GM12878 (cell line): ENCODE data around the gene ACSF2. TPM values are rescaled to one million over a fixed set of nuclear protein-coding genes. Genes with fewer than 3 reads are reported as not detected.

Experiments
- ATAC-seq: fragments of 200-7000 bp; cut with Tn5 transposase; 3 replicates; pipeline ENCODE4 v1.9.1; 2020; ENCODE audit warnings: mild to moderate bottlenecking, moderate library complexity
- BruUV-seq: library from RNA; stranded (reverse); fragments of 400-500 nt; replicated peaks from 2 replicates; lab custom pipeline; 2021; lab: Mats Ljungman, UMichigan
- CTCF ChIA-PET: fragments of 300-600 bp; sonication (Branson Sonifier 250); formaldehyde crosslinking; extraction: SDS; loops from one replicate; lab custom pipeline; 2021; ENCODE audit warnings: inconsistent platforms; lab: Yijun Ruan, JAX
- POLR2A ChIA-PET: fragments of 350-600 bp; formaldehyde crosslinking; extraction: SDS; loops from one replicate; lab custom pipeline; 2021; ENCODE audit warnings: inconsistent platforms; lab: Charles Lee
- RAD21 ChIA-PET: fragments of 300-600 bp; sonication (Branson Sonifier 250); formaldehyde crosslinking; loops from one replicate; lab custom pipeline; 2023; ENCODE audit warnings: antibody characterized with exemption; ENCODE audit not compliant: unreplicated experiment; lab: Charles Lee
- SMC1A ChIA-PET: fragments of 300-600 bp; sonication (Branson Sonifier 250); formaldehyde crosslinking; loops from one replicate; lab custom pipeline; 2023; ENCODE audit not compliant: unreplicated experiment, uncharacterized antibody; lab: Charles Lee
- DNase-seq: peaks from one replicate; pipeline ENCODE4 v3.0.0-alpha.2; 2011; ENCODE audit warnings: low read depth, low spot score
- FAIRE-seq: peaks from 3 replicates; lab custom pipeline; 2011; peaks lifted over from hg19 to GRCh38; lab: Jason Lieb, UNC
- H2AFZ ChIP-seq: 2 replicates; pipeline ENCODE4 v1.6.0; 2011; ENCODE audit warnings: low read depth, low read length, control low read depth; ENCODE audit not compliant: control insufficient read depth
- H3K27ac ChIP-seq: 2 replicates; pipeline ENCODE4 v1.5.1; 2011; ENCODE audit warnings: control low read depth; ENCODE audit not compliant: control insufficient read depth, insufficient read depth
- H3K27me3 ChIP-seq, 2 experiments: replicated peaks in 1 of 2; 2 replicates each; pipeline versions ENCODE4 v1.6.0 to v1.6.1; 2011; ENCODE audit warnings: low read length in 1 of 2; ENCODE audit not compliant: control insufficient read depth in 2 of 2, insufficient read depth in 2 of 2
- H3K36me3 ChIP-seq, 2 experiments: 2 replicates each; pipeline ENCODE4 v1.5.1; 2011; ENCODE audit warnings: low read length in 1 of 2; ENCODE audit not compliant: control insufficient read depth in 2 of 2, insufficient read depth in 2 of 2
- H3K4me1 ChIP-seq: 2 replicates; pipeline ENCODE4 v1.6.1; 2011; ENCODE audit warnings: mild to moderate bottlenecking, low read length, moderate library complexity, mixed read lengths; ENCODE audit not compliant: control insufficient read depth, insufficient read depth
- H3K4me2 ChIP-seq: 2 replicates; pipeline ENCODE4 v1.6.0; 2011; ENCODE audit warnings: control low read depth; ENCODE audit not compliant: control insufficient read depth, insufficient read depth
- H3K4me3 ChIP-seq: fragments of 200-600 bp; sonication (generic); 2 replicates; pipeline ENCODE4 v1.5.1; 2016
- H3K79me2 ChIP-seq: 2 replicates; pipeline ENCODE4 v1.6.0; 2011; ENCODE audit warnings: low read length; ENCODE audit not compliant: control insufficient read depth, insufficient read depth
- H3K9ac ChIP-seq: 2 replicates; pipeline ENCODE4 v1.8.0; 2011; ENCODE audit warnings: low read length, control low read depth, mixed read lengths; ENCODE audit not compliant: control insufficient read depth, insufficient read depth
- H3K9me3 ChIP-seq: replicated peaks from 3 replicates; pipeline ENCODE4 v1.5.1; 2011; ENCODE audit warnings: mild to moderate bottlenecking, low read length; ENCODE audit not compliant: control insufficient read depth, insufficient read depth
- H4K20me1 ChIP-seq: 2 replicates; pipeline ENCODE4 v1.6.0; 2011; ENCODE audit not compliant: control insufficient read depth, insufficient read depth
- CREB1 ChIP-seq: IDR thresholded peaks from 2 replicates; pipeline ENCODE4 v1.6.1; 2012; ENCODE audit warnings: low read depth, mild to moderate bottlenecking, inconsistent platforms
- EGR1 ChIP-seq, 2 experiments: IDR thresholded peaks; 1 replicate in 1 of 2; 2 replicates in 1 of 2; pipeline ENCODE4 v1.6.1; 2011 to 2012; ENCODE audit warnings: low read depth in 2 of 2, low read length in 2 of 2, borderline replicate concordance in 1 of 2, mild to moderate bottlenecking in 1 of 2, moderate library complexity in 1 of 2
- HDGF ChIP-seq: fragments of 450-650 bp; IDR thresholded peaks from 2 replicates; pipeline ENCODE4 v1.6.1; 2016; ENCODE audit warnings: antibody characterized with exemption
- KDM1A ChIP-seq: fragments of 200-600 bp; sonication (generic); IDR thresholded peaks from 2 replicates; pipeline ENCODE4 v1.6.1; 2016; ENCODE audit warnings: borderline replicate concordance
- MXI1 ChIP-seq: fragments of 150-350 bp; IDR thresholded peaks from 2 replicates; pipeline ENCODE4 v1.6.1; 2011; ENCODE audit warnings: low read depth, mild to moderate bottlenecking, inconsistent platforms, low read length, improper control_type of control experiment
- SMAD5 ChIP-seq: IDR thresholded peaks from 2 replicates; pipeline ENCODE4 v1.6.1; 2016; ENCODE audit warnings: antibody characterized with exemption, low read depth
- SUPT20H ChIP-seq: IDR thresholded peaks from 2 replicates; pipeline ENCODE4 v1.6.1; 2011; ENCODE audit warnings: low read depth, mild to moderate bottlenecking, low read length, moderate library complexity, borderline replicate concordance; ENCODE audit not compliant: control insufficient read depth
- SUZ12 ChIP-seq: fragments of 200-600 bp; sonication (generic); IDR thresholded peaks from one replicate; pipeline ENCODE4 v1.6.1; 2018; ENCODE audit warnings: antibody characterized with exemption, mild to moderate bottlenecking; ENCODE audit not compliant: unreplicated experiment
- WGBS: methylation state at CpG from one replicate; pipeline ENCODE4 v1.1.6; 2016; ENCODE audit warnings: low lambda C conversion rate; ENCODE audit not compliant: insufficient replicate concordance, insufficient coverage; ENCODE audit errors: missing lambda C conversion rate; 5-methylcytosine and 5-hydroxymethylcytosine counted together
- in situ Hi-C: fragments of 300-500 bp; cut with MboI; formaldehyde crosslinking; loops from 9 replicates; pipeline ENCODE4 v1.14.3; 2018; ENCODE audit warnings: mixed read lengths
- intact Hi-C: fragments of 100-400 bp; cut with micrococcal nuclease; formaldehyde crosslinking; loops from one replicate; pipeline ENCODE4 v1.14.2; 2022; ENCODE audit not compliant: unreplicated experiment
- polyA plus RNA-seq, 11 experiments: library from polyadenylated mRNA; depleted of rRNA in 4 of 11; unstranded in 6 of 11; stranded (reverse) in 5 of 11; fragments of >200 nt; fragmentation: Nextera tagmentation in 4 of 11; fragmentation: Illumina TruSeq in 1 of 11; extraction: Ambion mirVana in 4 of 11; extraction: Trizol in 1 of 11; gene quantifications; 1 replicate in 1 of 11; 2 replicates in 10 of 11; pipeline versions ENCODE4 v1.2.1 to v1.2.3, GENCODE V29; 2011 to 2016; ENCODE audit warnings: inconsistent platforms in 2 of 11, missing spikeins in 2 of 11, low read depth in 1 of 11
- total RNA-seq, 4 experiments: library from RNA; depleted of rRNA in 3 of 4; stranded (reverse); fragments of >200 nt in 3 of 4; fragmentation: Illumina TruSeq in 1 of 4; extraction: Trizol in 1 of 4; gene quantifications; 2 replicates each; pipeline versions ENCODE4 v1.2.1 to v1.2.3, GENCODE V29; 2013 to 2021

Gene ACSF2
- total and polyA plus RNA-seq, 10 of the 15 experiments (the other 5 are each of a cell fraction or from before 2014, with no cell fraction given), result 7.1 to 32.8 (median 16.8) TPM

- Histone ChIP-seq H3K9me3 (no peaks in the 10 kb centered on the region), H3K9ac (no peak overlapping the region), H3K79me2 (no peaks in the 10 kb centered on the region), H3K27me3 (no peaks in the 10 kb centered on the region), H3K27ac (no peak overlapping the region), H4K20me1 (no peaks in the 10 kb centered on the region), H3K4me3 (no peak overlapping the region), H3K36me3 (no peaks in the 10 kb centered on the region), H3K4me2 (no peak overlapping the region), H2AFZ (no peak overlapping the region), H3K4me1 (peaks cover 17% of the 10 kb centered on the region)
- in situ Hi-C loops, result no loop called here
- SMC1A ChIA-PET, result no interaction called here
- TF ChIP-seq SMAD5 (no peak), SUPT20H (no peak), KDM1A (no peak), EGR1 (IDR thresholded peaks at IDR 0.05; ENCODE audit: borderline replicate concordance in 1 of 2, low read depth in 2 of 2, low read length in 2 of 2) (no peak)
- BruUV-seq, result no TSS peak
- FAIRE-seq (no peak), DNase-seq (no peak), ATAC-seq (no peak)
- RAD21 ChIA-PET, result interaction anchor here (1.5 kb wide), 1 partner anchor 28 kb away, joined by 3 read pairs; no protein-coding TSS in a partner anchor
- WGBS, result 68% methylated on average over 3 of the region's 3 CpGs
- intact Hi-C loops, result no loop called here
- POLR2A ChIA-PET, result no interaction called here
- CTCF ChIA-PET, result no interaction called here
Observed at GRCh38 chr17:50514388-50514787, 88.4 kb downstream of the ACSF2 start.

- SMC1A ChIA-PET, result interaction anchor here (1.1 to 1.3 kb wide), 2 partner anchors 9 to 31 kb away, joined by 3 to 5 read pairs; partner anchors contain the start of gene SPATA20
- POLR2A ChIA-PET, result no interaction called here
- no peak for ATAC-seq
- TF ChIP-seq MXI1 (no peak), HDGF (no peak), SUZ12 (no peak), CREB1 (no peak)
- TF ChIP-seq, all 136 proteins: peak for 0
- ChIA-PET RAD21 (interaction anchor here (0.8 to 1.5 kb wide), 2 partner anchors 16 to 27 kb away, joined by 3 read pairs; no protein-coding TSS in a partner anchor), CTCF (interaction anchor here (0.6 kb wide), 1 partner anchor 313 kb away, joined by 3 read pairs; no protein-coding TSS in a partner anchor)
- no peaks in the 10 kb centered on the region for H4K20me1 ChIP-seq
- H3K79me2 ChIP-seq, result no peaks in the 10 kb centered on the region
- H3K36me3 ChIP-seq, result no peaks in the 10 kb centered on the region
- H3K9ac ChIP-seq, result no peak overlapping the region
- FAIRE-seq (no peak), DNase-seq (no peak)
- no peak overlapping the region for H3K27ac ChIP-seq
- in situ Hi-C loops, result no loop called here
- BruUV-seq, result no TSS peak
- no peaks in the 10 kb centered on the region for H3K9me3 ChIP-seq
- 90% methylated on average over 6 of the region's 6 CpGs for WGBS
- H3K4me2 ChIP-seq, result no peak overlapping the region
- no peaks in the 10 kb centered on the region for H3K27me3 ChIP-seq
- no peak overlapping the region for H3K4me3 ChIP-seq
- intact Hi-C loops, result no loop called here
- H3K4me1 ChIP-seq, result peaks cover 10% of the 10 kb centered on the region
- no peak overlapping the region for H2AFZ ChIP-seq
Observed at GRCh38 chr17:50514936-50515702, 89.1 kb downstream of the ACSF2 start.
